NB4 (cell line): Measurements from ENCODE around the gene HECW1.

Experiments used
- DNase-seq: peaks from one replicate; pipeline ENCODE4 v3.0.0; 2010; ENCODE audit warnings: low read depth
- H3K4me3 ChIP-seq: one replicate; pipeline ENCODE4 v1.5.1; 2011; ENCODE audit warnings: mild to moderate bottlenecking, low read depth, low read length, moderate library complexity
- CTCF ChIP-seq: IDR thresholded peaks from one replicate; pipeline ENCODE4 v1.5.1; 2012; ENCODE audit warnings: low read depth, low read length
- MAX ChIP-seq: IDR thresholded peaks from 2 replicates; pipeline ENCODE4 v1.6.1; 2011; ENCODE audit warnings: low read depth, low read length
- MYC ChIP-seq: IDR thresholded peaks from 2 replicates; pipeline ENCODE4 v1.6.1; 2011; ENCODE audit warnings: low read depth, low read length
- POLR2A ChIP-seq: IDR thresholded peaks from 2 replicates; pipeline ENCODE4 v1.6.1; 2011; ENCODE audit warnings: mild to moderate bottlenecking; ENCODE audit not compliant: insufficient read length; ENCODE audit errors: extremely low read depth

HECW1 gene

GRCh38 chr7:43306404-43306803 lies 194.0 kb downstream of the HECW1 start:
- no peak for TF ChIP-seq CTCF
- TF ChIP-seq MYC, result no peak
- TF ChIP-seq POLR2A, result no peak
- no peak for TF ChIP-seq MAX
- no peak overlapping the region for H3K4me3 ChIP-seq

GRCh38 chr7:43307522-43307921 lies 195.1 kb downstream of the HECW1 start:
- no peak overlapping the region for H3K4me3 ChIP-seq
- TF ChIP-seq MAX, result no peak
- no peak for TF ChIP-seq POLR2A
- TF ChIP-seq MYC, result no peak
- TF ChIP-seq CTCF, result no peak
- DNase-seq, result peak; percentile 19

More at GRCh38 chr7:43306404-43306803, 194.0 kb downstream of the HECW1 start:
- no peak for DNase-seq

- no peak for DNase-seq
- no peak overlapping the region for H3K4me3 ChIP-seq
- TF ChIP-seq POLR2A, result no peak
- TF ChIP-seq CTCF, result no peak
- TF ChIP-seq MAX, result no peak
- no peak for TF ChIP-seq MYC
These were observed 196.7 kb downstream of the HECW1 start for GRCh38 chr7:43308913-43309705.

GRCh38 chr7:43309706-43310022 lies 197.2 kb downstream of the HECW1 start:
- no peak for DNase-seq
- no peak overlapping the region for H3K4me3 ChIP-seq
- TF ChIP-seq MAX, result no peak
- no peak for TF ChIP-seq MYC
- no peak for TF ChIP-seq CTCF
- no peak for TF ChIP-seq POLR2A

- TF ChIP-seq MYC, result no peak
- no peak for TF ChIP-seq CTCF
- TF ChIP-seq POLR2A, result no peak
- TF ChIP-seq MAX, result no peak
- H3K4me3 ChIP-seq, result no peak overlapping the region
- no peak for DNase-seq
These were observed 198.6 kb downstream of the HECW1 start for GRCh38 chr7:43311052-43311451.
